ENCODE data around the gene NID1. TPM values are rescaled to one million over a fixed set of nuclear protein-coding genes. Genes with fewer than 3 reads are reported as not detected.
A peak's percentile ranks its signal among the peaks of the same experiment; 100 is the strongest.

The NID1 gene
- 14.0 and 19.2 TPM in 2 replicates for total RNA-seq (2014; rRNA removed; shearing (Covaris generic))

- DNase-seq (ENCODE audit: low spot score): peak; percentile 50
Observed at GRCh38 chr1:236064674-236065508, at the start of gene NID1. Gene NID1 (minus strand): TSS chr1:236065090. CDS start chr1:236065079, 11 bp downstream.

GRCh38 chr1:236114076-236114747 is 49.3 kb upstream of the NID1 start:
- no peak for DNase-seq (ENCODE audit: low spot score)

DNA sequence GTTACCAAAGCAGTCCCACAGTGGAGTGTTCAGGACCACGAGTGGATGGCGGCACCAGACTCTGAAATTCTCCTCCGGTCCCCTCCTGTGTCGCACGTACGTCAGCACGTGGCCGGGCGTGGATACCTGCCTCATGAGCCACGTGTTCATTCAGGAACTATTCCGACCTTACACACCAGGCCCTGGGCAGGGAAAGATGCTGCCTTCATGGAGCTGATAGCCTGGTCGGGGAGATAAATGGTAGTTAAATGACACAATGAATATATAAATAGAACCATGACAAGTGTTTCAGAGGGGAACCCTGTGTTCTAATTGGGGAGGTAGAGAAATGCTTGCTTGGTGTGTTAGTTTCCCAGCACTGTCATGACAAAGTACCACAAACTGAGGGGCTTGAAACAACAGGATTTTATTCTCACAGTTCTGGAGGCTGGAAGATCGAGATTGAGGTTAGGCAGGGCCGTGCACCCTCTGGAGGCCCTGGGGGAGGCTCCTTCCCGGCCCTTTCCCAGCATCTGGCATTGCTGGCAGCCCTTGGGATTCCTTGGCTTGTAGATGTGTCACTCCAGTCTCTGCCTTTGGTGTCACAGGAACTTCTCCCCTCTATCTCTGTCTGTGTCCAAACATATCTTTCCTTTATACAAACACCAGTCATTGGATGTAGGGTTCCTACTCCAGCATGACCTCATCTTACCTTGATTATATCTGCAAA is 48.6 kb upstream of the NID1 start:
- DNase-seq (ENCODE audit: low spot score): no peak

- no peak for DNase-seq (ENCODE audit: low spot score)
Observed at GRCh38 chr1:236112332-236112627, 47.4 kb upstream of the NID1 start.

- no peak for DNase-seq (ENCODE audit: low spot score)
Observed at GRCh38 chr1:236111527-236112331, 46.8 kb upstream of the NID1 start.

DNA sequence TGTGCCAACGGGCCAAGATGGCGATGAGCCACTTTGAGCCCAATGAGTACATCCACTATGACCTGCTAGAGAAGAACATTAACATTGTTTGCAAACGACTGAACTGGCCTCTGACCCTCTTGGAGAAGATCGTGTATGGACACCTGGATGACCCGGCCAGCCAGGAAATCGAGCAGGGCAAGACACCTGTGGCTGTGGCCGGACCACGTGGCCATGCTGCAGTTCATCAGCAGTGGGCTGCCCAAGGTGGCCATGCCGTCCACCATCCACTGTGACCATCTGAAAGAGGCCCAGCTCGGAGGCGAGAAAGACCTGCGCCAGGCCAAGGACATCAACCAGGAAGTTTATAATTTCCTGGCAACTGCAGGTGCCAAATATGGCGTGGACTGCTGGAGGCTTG is 45.2 kb upstream of the NID1 start:
- no peak for DNase-seq (ENCODE audit: low spot score)

DNA sequence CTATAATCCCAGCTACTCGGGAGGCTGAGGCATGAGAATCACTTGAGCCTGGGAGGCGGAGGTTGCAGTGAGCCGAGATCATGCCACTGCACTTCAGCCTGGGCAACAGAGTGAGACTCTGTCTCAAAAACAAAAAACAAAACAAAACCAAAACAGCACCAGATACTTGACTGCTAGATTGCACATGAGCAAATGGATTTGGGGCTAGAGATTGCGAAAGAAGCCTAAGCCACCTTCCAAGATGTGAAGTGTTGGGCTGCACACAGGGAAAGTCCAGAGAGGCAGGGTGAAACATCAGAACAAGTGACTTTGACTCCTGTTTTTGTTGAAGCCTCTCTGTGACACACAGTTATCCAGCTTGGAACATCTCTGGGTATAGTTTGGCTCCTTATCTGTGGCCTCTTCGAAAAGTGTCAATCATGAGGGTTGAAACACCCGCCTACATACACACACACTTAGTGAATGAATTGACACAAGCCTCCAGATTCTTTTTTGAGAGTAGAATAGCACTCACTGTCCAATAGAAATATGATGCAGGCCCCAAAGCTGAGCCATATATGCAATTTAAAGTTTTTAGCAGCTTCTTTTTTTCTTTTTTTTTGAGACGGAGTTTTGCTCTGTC is 43.2 kb upstream of the NID1 start:
- no peak for DNase-seq (ENCODE audit: low spot score)

DNA sequence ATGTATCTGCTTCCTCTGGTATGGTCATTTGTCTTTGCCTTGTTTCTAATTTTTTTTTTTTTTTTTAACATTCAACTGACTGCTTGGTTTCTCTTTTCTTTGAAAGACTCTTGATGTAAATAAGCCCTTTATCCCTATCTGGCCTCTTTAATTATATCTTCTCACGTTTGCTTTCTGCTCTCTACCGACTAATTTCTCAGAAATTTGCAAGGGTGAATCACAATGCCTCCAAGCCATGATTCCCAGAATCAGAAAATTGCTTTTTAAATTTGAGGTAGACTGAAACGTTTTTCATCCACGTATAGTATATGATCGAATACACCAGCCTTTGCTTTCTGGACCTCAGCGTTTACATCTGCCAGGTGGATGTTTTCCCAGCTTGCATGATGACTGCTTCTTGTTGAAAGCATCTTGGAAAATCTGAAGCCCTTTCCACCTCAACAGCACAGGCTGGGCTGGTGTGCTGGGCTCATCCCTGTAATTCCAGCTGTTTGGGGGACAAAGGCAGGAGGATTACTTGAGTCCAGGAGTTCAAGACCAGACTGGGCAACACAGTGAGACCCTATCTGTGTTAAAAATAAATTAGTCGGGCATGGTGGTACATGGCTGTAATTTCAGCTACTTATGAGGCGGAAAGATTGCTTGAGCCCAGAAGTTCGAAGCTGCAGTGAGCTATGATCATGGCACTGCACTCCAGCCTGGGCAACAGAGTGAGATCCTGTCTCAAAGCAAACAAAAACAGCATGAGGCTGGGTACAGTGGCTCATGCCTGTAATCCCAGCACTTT is 42.4 kb upstream of the NID1 start:
- no peak for DNase-seq (ENCODE audit: low spot score)

GRCh38 chr1:236103646-236104218 is 38.8 kb upstream of the NID1 start:
- peak; percentile 38 for DNase-seq (ENCODE audit: low spot score)

GRCh38 chr1:236103059-236103458 is 38.2 kb upstream of the NID1 start:
- DNase-seq (ENCODE audit: low spot score): no peak

DNA sequence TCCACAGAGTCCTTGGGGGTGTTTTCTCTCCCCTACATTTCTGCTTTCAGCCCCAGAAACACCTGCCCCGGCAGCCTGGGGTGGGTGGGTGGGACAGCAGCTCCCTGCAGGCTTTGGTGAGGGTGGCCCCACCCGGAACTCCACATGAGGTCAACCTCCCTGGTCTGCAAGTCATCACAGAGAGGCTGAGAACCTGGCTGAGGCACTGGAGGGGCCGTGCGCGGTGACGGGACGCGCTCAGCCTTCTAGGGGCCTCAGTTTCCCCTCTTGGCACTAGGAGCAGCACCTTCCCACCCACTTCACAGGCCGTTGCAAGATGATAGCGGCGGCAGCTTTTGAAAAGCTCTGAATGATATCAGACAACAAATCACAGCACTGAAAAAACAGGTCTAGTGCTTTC is 37.7 kb upstream of the NID1 start:
- DNase-seq (ENCODE audit: low spot score): no peak

- DNase-seq (ENCODE audit: low spot score): no peak
Observed at GRCh38 chr1:236101233-236102200, 36.6 kb upstream of the NID1 start.

- DNase-seq (ENCODE audit: low spot score): no peak
Observed at GRCh38 chr1:236100799-236101198, 35.9 kb upstream of the NID1 start.

- no peak for DNase-seq (ENCODE audit: low spot score)
Observed at GRCh38 chr1:236099355-236099974, 34.6 kb upstream of the NID1 start.

GRCh38 chr1:236098267-236098666 is 33.4 kb upstream of the NID1 start:
- DNase-seq (ENCODE audit: low spot score): no peak

DNA sequence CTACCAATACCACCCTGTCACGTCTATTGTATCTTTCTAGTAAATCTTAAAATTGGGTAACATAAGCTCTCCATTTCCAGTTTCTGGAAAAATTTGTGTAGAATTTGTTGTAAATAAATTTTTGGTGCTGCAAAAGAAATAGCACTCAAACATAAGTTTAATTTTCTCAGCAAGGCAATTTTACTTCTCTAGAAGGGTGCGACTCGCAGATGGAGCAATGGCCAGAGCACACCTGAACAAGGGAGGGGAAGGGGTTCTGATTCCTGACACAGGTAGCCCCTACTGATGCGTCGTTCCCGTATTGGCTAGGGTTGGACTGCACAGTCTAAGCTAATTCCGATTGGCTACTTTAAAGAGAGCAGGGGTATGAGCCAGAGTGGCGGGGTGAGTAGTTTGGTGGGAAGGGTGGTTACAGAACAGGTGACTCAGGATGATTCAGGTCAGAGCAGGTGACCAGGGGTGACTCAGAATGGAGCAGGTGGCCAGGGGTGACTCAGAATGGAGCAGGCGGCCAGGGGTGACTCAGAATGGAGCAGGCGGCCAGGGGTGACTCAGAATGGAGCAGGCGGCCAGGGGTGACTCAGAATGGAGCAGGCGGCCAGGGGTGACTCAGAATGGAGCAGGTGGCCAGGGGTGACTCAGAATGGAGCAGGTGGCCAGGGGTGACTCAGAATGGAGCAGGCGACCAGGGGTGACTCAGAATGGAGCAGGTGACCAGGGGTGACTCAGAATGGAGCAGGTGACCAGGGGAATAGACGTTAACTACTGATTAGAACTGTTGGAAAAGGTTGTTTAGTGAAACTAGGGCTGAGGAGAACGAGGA is 32.0 kb upstream of the NID1 start:
- DNase-seq (ENCODE audit: low spot score): peak; percentile 79

GRCh38 chr1:236095705-236096520 is 31.0 kb upstream of the NID1 start:
- no peak for DNase-seq (ENCODE audit: low spot score)

All from H4 (cell line).